ENCODE measurements around the gene PAWR. TPM values are rescaled to one million over a fixed set of nuclear protein-coding genes. Genes with fewer than 3 reads are reported as not detected.

Gene PAWR
- total and polyA plus RNA-seq, 4 donors: 6.8 to 119 (median 56.4) TPM

DNA sequence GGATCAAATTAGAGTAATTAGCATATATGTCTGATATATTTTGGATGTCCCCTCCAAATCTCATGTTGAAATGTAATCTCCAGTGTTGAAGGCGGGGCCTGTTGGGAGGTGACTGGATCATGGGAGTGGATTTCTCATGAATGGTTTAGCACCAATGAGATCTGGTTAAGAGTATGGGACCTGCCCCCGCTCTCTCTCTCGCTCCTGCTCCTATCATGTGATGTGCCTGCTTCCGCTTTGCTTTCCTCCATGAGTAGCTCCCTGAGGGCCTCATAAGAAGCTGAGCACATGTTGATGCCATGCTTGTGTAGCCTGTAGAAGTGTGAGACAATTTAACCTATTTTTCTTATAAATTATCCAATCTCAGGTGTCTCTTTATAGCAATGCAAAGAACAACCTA lies 73.1 kb downstream of the PAWR start:
- Histone ChIP-seq H3K27ac (ENCODE audit: low read depth in 1 of 2, low read length in 1 of 2) (no peak overlapping the region), H3K27me3 (ENCODE audit: control insufficient read depth in 3 of 3, insufficient read depth in 3 of 3, low read length in 2 of 3) (no peaks in the 10 kb centered on the region), H3K36me3 (ENCODE audit: control insufficient read depth in 4 of 4, insufficient read depth in 4 of 4, low read length in 4 of 4) (peaks cover 0 to 9% (median 4%) of the 10 kb centered on the region in 4 donors), H3K9me3 (ENCODE audit: control insufficient read depth in 4 of 4, insufficient read depth in 3 of 4, low read length in 3 of 4) (peaks cover 0 to 2% (median 0%) of the 10 kb centered on the region in 4 donors), H3K4me3 (no peak overlapping the region), H3K9ac (ENCODE audit: insufficient read depth in 1 of 2, low read length in 2 of 2) (no peak overlapping the region), H3K4me1 (ENCODE audit: control insufficient read depth in 5 of 5, insufficient read depth in 5 of 5, low read length in 5 of 5) (peaks cover 0 to 3% (median 0%) of the 10 kb centered on the region in 5 donors)
- no peak for DNase-seq
- 93 to 96% methylated on average over 4 of the region's 4 CpGs for WGBS, 2 donors
- TF ChIP-seq, protein P1, sequence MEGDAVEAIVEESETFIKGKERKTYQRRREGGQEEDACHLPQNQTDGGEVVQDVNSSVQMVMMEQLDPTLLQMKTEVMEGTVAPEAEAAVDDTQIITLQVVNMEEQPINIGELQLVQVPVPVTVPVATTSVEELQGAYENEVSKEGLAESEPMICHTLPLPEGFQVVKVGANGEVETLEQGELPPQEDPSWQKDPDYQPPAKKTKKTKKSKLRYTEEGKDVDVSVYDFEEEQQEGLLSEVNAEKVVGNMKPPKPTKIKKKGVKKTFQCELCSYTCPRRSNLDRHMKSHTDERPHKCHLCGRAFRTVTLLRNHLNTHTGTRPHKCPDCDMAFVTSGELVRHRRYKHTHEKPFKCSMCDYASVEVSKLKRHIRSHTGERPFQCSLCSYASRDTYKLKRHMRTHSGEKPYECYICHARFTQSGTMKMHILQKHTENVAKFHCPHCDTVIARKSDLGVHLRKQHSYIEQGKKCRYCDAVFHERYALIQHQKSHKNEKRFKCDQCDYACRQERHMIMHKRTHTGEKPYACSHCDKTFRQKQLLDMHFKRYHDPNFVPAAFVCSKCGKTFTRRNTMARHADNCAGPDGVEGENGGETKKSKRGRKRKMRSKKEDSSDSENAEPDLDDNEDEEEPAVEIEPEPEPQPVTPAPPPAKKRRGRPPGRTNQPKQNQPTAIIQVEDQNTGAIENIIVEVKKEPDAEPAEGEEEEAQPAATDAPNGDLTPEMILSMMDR (IDR thresholded peaks at IDR 0.05; ENCODE audit: control extremely low read depth, extremely low read depth): no peak
- ATAC-seq (ENCODE audit: insufficient read depth, low FRiP score): no peak

DNA sequence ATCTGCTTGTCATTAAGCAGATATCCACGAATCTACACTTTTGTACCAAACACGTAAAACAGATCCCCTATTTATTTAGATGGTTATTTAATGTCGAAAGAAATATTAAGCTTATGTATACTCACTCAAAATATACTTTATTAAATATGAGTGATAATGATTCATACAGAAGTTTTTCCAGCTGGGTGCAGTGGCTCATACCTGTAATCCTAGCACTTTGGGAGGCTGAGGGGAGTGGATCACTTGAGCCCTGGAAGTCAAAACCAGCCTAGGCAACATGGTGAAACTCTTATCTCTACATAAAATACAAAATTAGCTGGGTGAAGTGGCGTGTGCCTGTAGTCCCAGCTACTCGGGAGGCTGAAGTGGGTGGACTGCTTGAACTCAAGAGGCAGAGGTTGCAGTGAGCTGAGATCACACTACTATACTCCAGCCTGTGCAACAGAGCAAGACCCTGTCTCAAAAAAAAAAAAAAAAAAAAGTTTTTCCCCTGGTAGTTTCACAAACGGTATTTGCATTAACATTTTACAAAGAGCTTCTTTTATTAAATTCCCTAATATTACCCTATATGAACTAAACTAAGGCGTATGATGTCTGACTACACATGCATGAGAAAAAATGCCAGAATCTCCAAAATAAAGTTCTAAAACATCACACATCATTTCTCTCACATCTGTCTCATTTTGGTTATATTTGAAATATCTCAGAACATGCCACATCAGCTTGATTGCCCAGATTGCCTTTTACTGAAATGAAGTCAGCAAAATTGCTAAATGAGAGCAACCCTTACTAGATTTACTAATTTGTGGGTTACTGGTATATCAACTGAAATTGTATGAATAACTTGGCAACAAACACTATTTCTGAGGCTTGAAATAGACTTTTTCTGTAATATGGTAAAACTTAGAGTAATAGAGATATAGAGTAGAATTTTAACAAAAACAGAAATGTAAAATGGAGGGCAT lies 74.9 kb downstream of the PAWR start:
- no peak overlapping the region for H3K27ac ChIP-seq (ENCODE audit: low read depth in 1 of 2, low read length in 1 of 2)
- ATAC-seq (ENCODE audit: insufficient read depth, low FRiP score): no peak
- H3K9me3 ChIP-seq (ENCODE audit: control insufficient read depth in 4 of 4, insufficient read depth in 3 of 4, low read length in 3 of 4): peaks cover 0 to 2% (median 0%) of the 10 kb centered on the region in 4 donors
- H3K9ac ChIP-seq (ENCODE audit: insufficient read depth in 1 of 2, low read length in 2 of 2): no peak overlapping the region
- WGBS, 2 donors: 74 to 87% methylated on average over 7 of the region's 7 CpGs
- DNase-seq: no peak
- TF ChIP-seq, protein P1 (IDR thresholded peaks at IDR 0.05; ENCODE audit: control extremely low read depth, extremely low read depth): no peak
- H3K36me3 ChIP-seq (ENCODE audit: control insufficient read depth in 4 of 4, insufficient read depth in 4 of 4, low read length in 4 of 4): peaks cover 0 to 9% (median 3%) of the 10 kb centered on the region in 4 donors
- H3K4me1 ChIP-seq (ENCODE audit: control insufficient read depth in 5 of 5, insufficient read depth in 5 of 5, low read length in 5 of 5): peaks cover 0 to 3% (median 0%) of the 10 kb centered on the region in 5 donors
- no peaks in the 10 kb centered on the region for H3K27me3 ChIP-seq (ENCODE audit: control insufficient read depth in 3 of 3, insufficient read depth in 3 of 3, low read length in 2 of 3)
- H3K4me3 ChIP-seq: no peak overlapping the region

DNA sequence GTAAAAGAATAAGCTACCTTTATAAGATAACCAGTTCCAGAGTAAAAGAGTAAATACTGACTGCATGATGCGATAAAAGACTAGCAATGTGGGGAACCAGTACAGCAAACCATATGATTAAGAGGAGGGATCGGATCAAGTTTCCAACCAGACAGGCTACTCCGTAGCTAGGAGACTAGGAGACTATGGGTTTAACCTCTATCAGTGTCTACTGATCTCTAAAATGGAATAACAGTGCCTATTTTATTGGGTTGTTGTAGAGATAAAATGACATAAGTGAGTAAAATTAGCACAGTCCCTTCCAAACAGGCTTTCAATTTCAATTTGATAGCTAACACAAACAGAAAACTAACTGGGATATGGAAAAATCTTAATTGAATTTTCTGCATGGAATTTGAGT lies 76.0 kb downstream of the PAWR start:
- no peak for DNase-seq
- H3K4me1 ChIP-seq (ENCODE audit: control insufficient read depth in 5 of 5, insufficient read depth in 5 of 5, low read length in 5 of 5): peaks cover 0 to 3% (median 0%) of the 10 kb centered on the region in 5 donors

More for the DNA sequence above, 76.0 kb downstream of the PAWR start:
- H3K9ac ChIP-seq (ENCODE audit: insufficient read depth in 1 of 2, low read length in 2 of 2): no peak overlapping the region
- H3K4me3 ChIP-seq: no peak overlapping the region
- 93 to 95% methylated on average over 3 of the region's 3 CpGs for WGBS, 2 donors
- H3K9me3 ChIP-seq (ENCODE audit: control insufficient read depth in 4 of 4, insufficient read depth in 3 of 4, low read length in 3 of 4): peaks cover 0 to 4% (median 0%) of the 10 kb centered on the region in 4 donors
- TF ChIP-seq, protein P1 (IDR thresholded peaks at IDR 0.05; ENCODE audit: control extremely low read depth, extremely low read depth): no peak
- H3K27me3 ChIP-seq (ENCODE audit: control insufficient read depth in 3 of 3, insufficient read depth in 3 of 3, low read length in 2 of 3): no peaks in the 10 kb centered on the region
- H3K36me3 ChIP-seq (ENCODE audit: control insufficient read depth in 4 of 4, insufficient read depth in 4 of 4, low read length in 4 of 4): peaks cover 0 to 6% (median under 1%) of the 10 kb centered on the region in 4 donors
- no peak for ATAC-seq (ENCODE audit: insufficient read depth, low FRiP score)
- no peak overlapping the region for H3K27ac ChIP-seq (ENCODE audit: low read depth in 1 of 2, low read length in 1 of 2)

Measured in lung (tissue), 12 donors.